HT1080 (cell line): Measurements from ENCODE around the gene FAM184A. TPM values are rescaled to one million over a fixed set of nuclear protein-coding genes. Genes with fewer than 3 reads are reported as not detected.
"Not testable (repeated sequence)": the region's sequence is repeated elsewhere in the genome, so short reads cannot be mapped to it uniquely, and the experiment has no call there.

Experiments
- DNase-seq: peaks from one replicate; pipeline ENCODE4 v3.0.0-alpha.2; 2015; ENCODE audit warnings: low read depth
- total RNA-seq: library from RNA; depleted of rRNA; stranded (reverse); fragments of >200 nt; shearing (Covaris generic); gene quantifications from 2 replicates; pipeline ENCODE4 v1.2.3, GENCODE V29; 2014

The FAM184A gene
- total RNA-seq, 1 experiment from 2014 or later, result 0.31 TPM

GRCh38 chr6:119015165-119015564 lies 63.3 kb downstream of the FAM184A start:
- not testable (repeated sequence) for DNase-seq

- DNase-seq, result peak; percentile 50
These were observed 65.9 kb downstream of the FAM184A start for GRCh38 chr6:119012521-119012920.

GRCh38 chr6:119009266-119009665 lies 69.2 kb downstream of the FAM184A start:
- DNase-seq, result not testable (repeated sequence)

GRCh38 chr6:119006974-119007373 lies 71.5 kb downstream of the FAM184A start:
- DNase-seq, result no peak

GRCh38 chr6:119002069-119002468 lies 76.4 kb downstream of the FAM184A start:
- no peak for DNase-seq

- DNase-seq, result no peak
These were observed 78.9 kb downstream of the FAM184A start for GRCh38 chr6:118999494-119000040.

GRCh38 chr6:118997426-118997825 lies 81.0 kb downstream of the FAM184A start:
- not testable (repeated sequence) for DNase-seq

- no peak for DNase-seq
These were observed 82.1 kb downstream of the FAM184A start for GRCh38 chr6:118996289-118996820.

GRCh38 chr6:118993803-118994251 lies 84.6 kb downstream of the FAM184A start:
- no peak for DNase-seq

GRCh38 chr6:118993358-118993757 lies 85.1 kb downstream of the FAM184A start:
- DNase-seq, result no peak

GRCh38 chr6:118992186-118992795 lies 86.2 kb downstream of the FAM184A start:
- DNase-seq, result no peak

- DNase-seq, result no peak
These were observed 92.2 kb downstream of the FAM184A start for GRCh38 chr6:118986312-118986711.

- no peak for DNase-seq
These were observed 93.2 kb downstream of the FAM184A start for GRCh38 chr6:118985123-118985830.

GRCh38 chr6:118984342-118984741 lies 94.1 kb downstream of the FAM184A start:
- DNase-seq, result no peak

GRCh38 chr6:118982575-118982911 lies 95.9 kb downstream of the FAM184A start:
- no peak for DNase-seq

- no peak for DNase-seq
These were observed 96.4 kb downstream of the FAM184A start for GRCh38 chr6:118981884-118982574.

GRCh38 chr6:118980063-118980462 lies 98.4 kb downstream of the FAM184A start:
- DNase-seq, result no peak

- no peak for DNase-seq
These were observed 103.7 kb downstream of the FAM184A start for GRCh38 chr6:118974790-118975189.

- no peak for DNase-seq
These were observed 106.8 kb downstream of the FAM184A start for GRCh38 chr6:118971682-118972081.

- no peak for DNase-seq
These were observed 107.6 kb downstream of the FAM184A start for GRCh38 chr6:118970866-118971265.

- DNase-seq, result no peak
These were observed 110.0 kb downstream of the FAM184A start for GRCh38 chr6:118968416-118968815.

- DNase-seq, result no peak
These were observed 111.2 kb downstream of the FAM184A start for GRCh38 chr6:118967239-118967638.
